ENCODE data around the gene TFB2M. TPM values are rescaled to one million over a fixed set of nuclear protein-coding genes. Genes with fewer than 3 reads are reported as not detected.

TFB2M gene
- total and polyA plus RNA-seq, 2 donors: 11.7 to 22.4 TPM

GRCh38 chr1:246527402-246528088 lies 38.5 kb downstream of the TFB2M start:
- H3K27ac ChIP-seq (ENCODE audit: low read depth): no peak overlapping the region
- peaks cover under 1% of the 10 kb centered on the region for H3K36me3 ChIP-seq (ENCODE audit: insufficient read depth)
- H3K4me1 ChIP-seq (ENCODE audit: insufficient read depth): no peaks in the 10 kb centered on the region
- 42% methylated on average over 5 of the region's 5 CpGs for WGBS
- DNase-seq (ENCODE audit: extremely low spot score): no peak
- no peak overlapping the region for H3K4me3 ChIP-seq (ENCODE audit: low read depth, low read length)

- H3K27ac ChIP-seq (ENCODE audit: low read depth): no peak overlapping the region
- H3K4me1 ChIP-seq (ENCODE audit: insufficient read depth): no peaks in the 10 kb centered on the region
- WGBS: 76% methylated on average over 7 of the region's 7 CpGs
- H3K36me3 ChIP-seq (ENCODE audit: insufficient read depth): no peaks in the 10 kb centered on the region
- no peak overlapping the region for H3K4me3 ChIP-seq (ENCODE audit: low read depth, low read length)
- DNase-seq (ENCODE audit: extremely low spot score): no peak
These were observed 39.1 kb downstream of the TFB2M start for GRCh38 chr1:246526915-246527314.

- 90% methylated on average over 4 of the region's 4 CpGs for WGBS
- Histone ChIP-seq H3K4me1 (ENCODE audit: insufficient read depth) (no peaks in the 10 kb centered on the region), H3K27ac (ENCODE audit: low read depth) (no peak overlapping the region), H3K36me3 (ENCODE audit: insufficient read depth) (no peaks in the 10 kb centered on the region), H3K4me3 (ENCODE audit: low read depth, low read length) (no peak overlapping the region)
- DNase-seq (ENCODE audit: extremely low spot score): no peak
These were observed 39.7 kb downstream of the TFB2M start for GRCh38 chr1:246526380-246526779.

GRCh38 chr1:246519514-246519913 lies 46.5 kb downstream of the TFB2M start:
- Histone ChIP-seq H3K27ac (ENCODE audit: low read depth) (no peak overlapping the region), H3K4me1 (ENCODE audit: insufficient read depth) (no peaks in the 10 kb centered on the region), H3K36me3 (ENCODE audit: insufficient read depth) (no peaks in the 10 kb centered on the region), H3K4me3 (ENCODE audit: low read depth, low read length) (no peak overlapping the region)
- 100% methylated on average over 1 of the region's 1 CpG for WGBS
- DNase-seq (ENCODE audit: extremely low spot score): no peak

- H3K4me3 ChIP-seq (ENCODE audit: low read depth, low read length): no peak overlapping the region
- DNase-seq (ENCODE audit: extremely low spot score): no peak
- H3K36me3 ChIP-seq (ENCODE audit: insufficient read depth): no peaks in the 10 kb centered on the region
- whole genome bisulfite sequencing: 90% methylated on average over 17 of the region's 17 CpGs
- H3K27ac ChIP-seq (ENCODE audit: low read depth): no peak overlapping the region
- H3K4me1 ChIP-seq (ENCODE audit: insufficient read depth): no peaks in the 10 kb centered on the region
These were observed 47.4 kb downstream of the TFB2M start for GRCh38 chr1:246518456-246519205.

- Histone ChIP-seq H3K4me3 (ENCODE audit: low read depth, low read length) (no peak overlapping the region), H3K36me3 (ENCODE audit: insufficient read depth) (no peaks in the 10 kb centered on the region)
- 82% methylated on average over 7 of the region's 7 CpGs for WGBS
These were observed 48.7 kb downstream of the TFB2M start for GRCh38 chr1:246517391-246517790.

GRCh38 chr1:246516126-246516525 lies 49.9 kb downstream of the TFB2M start:
- Histone ChIP-seq H3K27ac (ENCODE audit: low read depth) (no peak overlapping the region), H3K36me3 (ENCODE audit: insufficient read depth) (no peaks in the 10 kb centered on the region)
- no peak for DNase-seq (ENCODE audit: extremely low spot score)

More at GRCh38 chr1:246517391-246517790, 48.7 kb downstream of the TFB2M start:
- H3K27ac ChIP-seq (ENCODE audit: low read depth): no peak overlapping the region
- DNase-seq (ENCODE audit: extremely low spot score): no peak
- H3K4me1 ChIP-seq (ENCODE audit: insufficient read depth): no peaks in the 10 kb centered on the region

GRCh38 chr1:246515390-246516005 lies 50.6 kb downstream of the TFB2M start:
- DNase-seq (ENCODE audit: extremely low spot score): no peak
- Histone ChIP-seq H3K4me3 (ENCODE audit: low read depth, low read length) (no peak overlapping the region), H3K4me1 (ENCODE audit: insufficient read depth) (no peaks in the 10 kb centered on the region), H3K36me3 (ENCODE audit: insufficient read depth) (no peaks in the 10 kb centered on the region), H3K27ac (ENCODE audit: low read depth) (no peak overlapping the region)
- WGBS: 77% methylated on average over 3 of the region's 3 CpGs

More at GRCh38 chr1:246516126-246516525, 49.9 kb downstream of the TFB2M start:
- 94% methylated on average over 10 of the region's 10 CpGs for WGBS
- H3K4me3 ChIP-seq (ENCODE audit: low read depth, low read length): no peak overlapping the region
- no peaks in the 10 kb centered on the region for H3K4me1 ChIP-seq (ENCODE audit: insufficient read depth)

- Histone ChIP-seq H3K4me3 (ENCODE audit: low read depth, low read length) (no peak overlapping the region), H3K27ac (ENCODE audit: low read depth) (no peak overlapping the region), H3K4me1 (ENCODE audit: insufficient read depth) (no peaks in the 10 kb centered on the region), H3K36me3 (ENCODE audit: insufficient read depth) (no peaks in the 10 kb centered on the region)
- DNase-seq (ENCODE audit: extremely low spot score): no peak
- WGBS: 94% methylated on average over 7 of the region's 7 CpGs
These were observed 52.3 kb downstream of the TFB2M start for GRCh38 chr1:246513619-246514343.

GRCh38 chr1:246513041-246513440 lies 53.0 kb downstream of the TFB2M start:
- Histone ChIP-seq H3K36me3 (ENCODE audit: insufficient read depth) (no peaks in the 10 kb centered on the region), H3K4me3 (ENCODE audit: low read depth, low read length) (no peak overlapping the region), H3K4me1 (ENCODE audit: insufficient read depth) (no peaks in the 10 kb centered on the region), H3K27ac (ENCODE audit: low read depth) (no peak overlapping the region)
- WGBS: 95% methylated on average over 5 of the region's 5 CpGs
- no peak for DNase-seq (ENCODE audit: extremely low spot score)

- Histone ChIP-seq H3K36me3 (ENCODE audit: insufficient read depth) (no peaks in the 10 kb centered on the region), H3K4me3 (ENCODE audit: low read depth, low read length) (no peak overlapping the region), H3K27ac (ENCODE audit: low read depth) (no peak overlapping the region), H3K4me1 (ENCODE audit: insufficient read depth) (no peaks in the 10 kb centered on the region)
- DNase-seq (ENCODE audit: extremely low spot score): no peak
- 88% methylated on average over 10 of the region's 10 CpGs for WGBS
These were observed 53.4 kb downstream of the TFB2M start for GRCh38 chr1:246512635-246513034.

- no peak overlapping the region for H3K27ac ChIP-seq (ENCODE audit: low read depth)
- no peak for DNase-seq (ENCODE audit: extremely low spot score)
- no peak overlapping the region for H3K4me3 ChIP-seq (ENCODE audit: low read depth, low read length)
- WGBS: 89% methylated on average over 7 of the region's 7 CpGs
- H3K36me3 ChIP-seq (ENCODE audit: insufficient read depth): no peaks in the 10 kb centered on the region
- H3K4me1 ChIP-seq (ENCODE audit: insufficient read depth): no peaks in the 10 kb centered on the region
These were observed 53.8 kb downstream of the TFB2M start for GRCh38 chr1:246512230-246512629.

- 98% methylated on average over 7 of the region's 7 CpGs for WGBS
These were observed 54.9 kb downstream of the TFB2M start for GRCh38 chr1:246511203-246511602.

More at GRCh38 chr1:246511203-246511602, 54.9 kb downstream of the TFB2M start:
- H3K4me3 ChIP-seq (ENCODE audit: low read depth, low read length): no peak overlapping the region
- no peaks in the 10 kb centered on the region for H3K36me3 ChIP-seq (ENCODE audit: insufficient read depth)
- H3K4me1 ChIP-seq (ENCODE audit: insufficient read depth): peaks cover under 1% of the 10 kb centered on the region
- no peak for DNase-seq (ENCODE audit: extremely low spot score)
- H3K27ac ChIP-seq (ENCODE audit: low read depth): no peak overlapping the region
